Muscle layer of duodenum (tissue), 2 donors: ENCODE results near the gene EPHA2.

Experiments used
- H3K27ac ChIP-seq: one replicate; pipeline ENCODE4 v1.7.0; 2013; ENCODE audit warnings: mild to moderate bottlenecking, low read length
- H3K27me3 ChIP-seq: one replicate; pipeline ENCODE4 v1.7.0; 2013; ENCODE audit warnings: low read depth, mild to moderate bottlenecking, control low read depth, low read length
- H3K36me3 ChIP-seq, 2 donors: one replicate each; pipeline ENCODE4 v1.7.0; 2013; ENCODE audit warnings: low read length in 2 of 2, control low read depth in 1 of 2, mild to moderate bottlenecking in 1 of 2; ENCODE audit not compliant: insufficient read depth in 2 of 2, control insufficient read depth in 1 of 2
- H3K4me1 ChIP-seq, 2 donors: one replicate each; pipeline ENCODE4 v1.7.0; 2013; ENCODE audit warnings: low read length in 2 of 2, mild to moderate bottlenecking in 2 of 2, control low read depth in 1 of 2, moderate library complexity in 1 of 2; ENCODE audit not compliant: insufficient read depth in 2 of 2, control insufficient read depth in 1 of 2
- H3K4me3 ChIP-seq, 2 donors: one replicate each; pipeline ENCODE4 v1.7.0; 2013; ENCODE audit warnings: low read length in 2 of 2, low read depth in 1 of 2, mild to moderate bottlenecking in 1 of 2
- H3K9me3 ChIP-seq, 2 donors: one replicate each; pipeline ENCODE4 v1.7.0; 2013; ENCODE audit warnings: low read length in 2 of 2, control low read depth in 1 of 2, mild to moderate bottlenecking in 1 of 2; ENCODE audit not compliant: control insufficient read depth in 1 of 2
- donor health status: healthy.

The EPHA2 gene

GRCh38 chr1:16080422-16081150, 75.3 kb downstream of the EPHA2 start:
- Histone ChIP-seq H3K4me3 (no peak overlapping the region), H3K9me3 (no peaks in the 10 kb centered on the region), H3K36me3 (no peaks in the 10 kb centered on the region), H3K27ac (no peak overlapping the region), H3K4me1 (peaks cover 0 to 9% of the 10 kb centered on the region in 2 donors), H3K27me3 (no peaks in the 10 kb centered on the region)

- H3K9me3 ChIP-seq = no peaks in the 10 kb centered on the region
- H3K27ac ChIP-seq = no peak overlapping the region
- H3K4me3 ChIP-seq = no peak overlapping the region
- H3K4me1 ChIP-seq = peaks cover 0 to 11% of the 10 kb centered on the region in 2 donors
- H3K27me3 ChIP-seq = peaks cover 4% of the 10 kb centered on the region
- no peaks in the 10 kb centered on the region for H3K36me3 ChIP-seq
Measured at GRCh38 chr1:16078925-16079656, 76.8 kb downstream of the EPHA2 start.

GRCh38 chr1:16077406-16078245, 78.2 kb downstream of the EPHA2 start:
- Histone ChIP-seq H3K36me3 (no peaks in the 10 kb centered on the region), H3K27me3 (peaks cover 6% of the 10 kb centered on the region), H3K27ac (no peak overlapping the region), H3K4me3 (no peak overlapping the region), H3K9me3 (no peaks in the 10 kb centered on the region), H3K4me1 (peaks cover 0 to 21% of the 10 kb centered on the region in 2 donors)

- Histone ChIP-seq H3K27ac (no peak overlapping the region), H3K27me3 (peaks cover 6% of the 10 kb centered on the region), H3K4me3 (no peak overlapping the region), H3K4me1 (peaks cover 0 to 21% of the 10 kb centered on the region in 2 donors), H3K36me3 (no peaks in the 10 kb centered on the region), H3K9me3 (no peaks in the 10 kb centered on the region)
Measured at GRCh38 chr1:16076865-16077238, 79.0 kb downstream of the EPHA2 start.

GRCh38 chr1:16076031-16076864, 79.6 kb downstream of the EPHA2 start:
- Histone ChIP-seq H3K27me3 (peaks cover 6% of the 10 kb centered on the region), H3K4me3 (no peak overlapping the region), H3K36me3 (no peaks in the 10 kb centered on the region), H3K4me1 (peaks cover 0 to 21% of the 10 kb centered on the region in 2 donors), H3K9me3 (no peaks in the 10 kb centered on the region), H3K27ac (no peak overlapping the region)

- H3K9me3 ChIP-seq = no peaks in the 10 kb centered on the region
- H3K4me1 ChIP-seq = peaks cover 0 to 21% of the 10 kb centered on the region in 2 donors
Measured at GRCh38 chr1:16075337-16076030, 80.4 kb downstream of the EPHA2 start.

More at GRCh38 chr1:16075337-16076030, 80.4 kb downstream of the EPHA2 start:
- H3K36me3 ChIP-seq = no peaks in the 10 kb centered on the region
- no peak overlapping the region for H3K27ac ChIP-seq
- H3K27me3 ChIP-seq = peaks cover 6% of the 10 kb centered on the region
- no peak overlapping the region for H3K4me3 ChIP-seq
